Cerebellar cortex (tissue), 1 donor: Measurements from ENCODE around the gene SYNPO2.
"Not testable (repeated sequence)": the region's sequence is repeated elsewhere in the genome, so short reads cannot be mapped to it uniquely, and the experiment has no call there.

Source experiments
- DNase-seq: peaks from one replicate; pipeline ENCODE4 v3.0.0-alpha.2; 2015; ENCODE audit warnings: low spot score

The SYNPO2 gene

DNA sequence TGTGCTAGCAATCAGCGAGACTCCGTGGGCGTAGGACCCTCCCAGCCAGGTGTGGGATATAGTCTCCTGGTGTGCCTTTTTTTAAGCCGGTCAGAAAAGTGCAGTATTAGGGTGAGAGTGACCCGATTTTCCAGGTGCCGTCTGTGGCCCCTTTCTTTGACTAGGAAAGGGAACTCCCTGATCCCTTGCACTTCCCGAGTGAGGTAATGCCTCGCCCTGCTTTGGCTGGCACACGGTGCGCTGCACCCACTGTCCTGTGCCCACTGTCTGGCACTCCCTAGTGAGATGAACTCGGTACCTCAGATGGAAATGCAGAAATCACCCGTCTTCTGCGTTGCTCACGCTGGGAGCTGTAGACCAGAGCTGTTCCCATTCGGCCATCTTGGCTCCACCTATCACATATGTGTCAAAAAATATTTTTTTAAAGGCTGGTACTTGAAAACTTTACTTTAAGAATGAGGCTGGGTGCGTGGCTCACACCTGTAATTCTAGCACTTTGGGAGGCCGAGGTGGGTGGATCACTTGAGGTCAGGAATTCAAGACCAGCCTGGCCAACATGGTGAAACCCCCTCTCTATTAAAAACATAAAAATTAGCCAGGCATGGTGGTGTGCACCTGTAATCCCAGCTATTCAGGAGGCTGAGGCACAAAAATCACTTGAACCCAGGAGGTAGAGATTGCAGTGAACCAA is 179.2 kb downstream of the SYNPO2 start:
- not testable (repeated sequence) for DNase-seq

DNA sequence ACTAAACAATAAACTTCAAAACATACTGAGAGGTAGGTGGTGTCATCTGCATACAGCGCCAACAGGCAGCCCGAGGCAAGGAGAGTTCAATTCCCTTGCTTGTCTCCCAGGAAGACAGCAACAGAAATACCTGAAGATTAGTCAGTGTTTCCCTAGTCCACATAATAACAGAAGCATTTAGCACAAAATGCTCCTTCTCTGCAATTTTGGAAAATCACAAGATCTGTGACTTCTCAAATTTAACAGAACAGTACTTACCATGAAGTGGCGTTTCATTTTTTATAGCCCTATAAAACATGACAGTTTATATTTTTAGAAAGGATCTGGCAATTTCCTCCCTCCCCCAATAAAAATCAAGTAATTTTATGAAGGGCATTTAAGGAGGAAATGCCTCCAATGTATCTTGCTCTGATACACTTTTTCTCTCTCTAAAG is 179.9 kb downstream of the SYNPO2 start:
- DNase-seq = no peak

DNA sequence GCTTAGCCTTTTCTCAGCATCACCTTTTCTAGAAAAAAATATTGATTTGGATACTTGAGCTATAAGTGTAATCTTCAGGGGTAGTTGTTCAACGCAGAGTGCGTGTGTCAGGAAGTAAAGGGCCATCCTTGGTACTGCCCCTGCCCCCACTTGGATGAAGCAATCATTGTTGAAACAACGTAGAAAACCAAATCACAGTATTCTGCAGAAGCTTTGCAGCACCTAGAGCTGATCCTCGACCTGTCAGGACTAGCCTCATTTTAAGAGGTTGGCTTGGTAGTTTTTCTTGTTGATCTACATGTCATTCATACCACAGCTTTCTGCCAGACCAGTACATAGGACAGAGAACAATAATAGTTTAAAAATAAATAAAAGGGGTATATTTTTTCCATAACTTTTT is 181.6 kb downstream of the SYNPO2 start:
- no peak for DNase-seq

DNA sequence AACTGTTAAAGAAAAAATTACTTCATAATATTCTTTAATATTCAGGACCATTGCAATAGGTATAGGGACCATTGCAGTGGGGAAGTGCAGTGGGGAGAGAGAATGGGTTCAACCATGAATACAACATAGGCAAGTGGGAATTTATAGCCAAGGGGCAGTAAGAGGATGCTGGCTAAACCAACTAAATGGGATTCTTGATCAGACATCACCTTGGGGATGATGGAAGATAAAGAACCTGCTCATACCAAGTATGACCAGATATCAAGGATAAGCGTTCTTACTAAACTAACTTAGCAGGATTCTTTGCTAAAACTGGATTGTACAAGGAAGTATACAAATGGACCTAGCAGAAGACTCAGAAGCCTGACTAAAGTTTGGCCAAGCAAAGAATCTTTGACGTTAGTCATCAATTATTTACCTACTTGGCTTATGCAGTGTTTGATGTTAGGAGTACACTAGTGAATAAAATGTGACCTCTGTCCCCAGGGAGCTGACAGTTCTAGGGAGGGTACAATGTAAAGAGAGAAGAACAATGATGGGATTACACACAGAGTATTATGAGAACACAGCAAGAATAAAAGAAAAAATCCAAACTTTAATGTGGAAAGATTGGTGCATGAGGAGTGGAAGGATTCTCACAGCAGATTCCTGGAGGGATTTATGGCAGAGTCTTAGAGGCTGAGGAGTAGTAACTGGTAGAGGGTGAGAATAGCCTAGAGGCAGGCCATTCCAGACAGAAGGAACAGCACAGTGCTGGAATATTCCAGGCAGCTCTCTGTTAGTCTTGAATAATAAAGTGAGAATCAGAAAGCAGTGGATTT is 192.3 kb downstream of the SYNPO2 start:
- DNase-seq = no peak

DNA sequence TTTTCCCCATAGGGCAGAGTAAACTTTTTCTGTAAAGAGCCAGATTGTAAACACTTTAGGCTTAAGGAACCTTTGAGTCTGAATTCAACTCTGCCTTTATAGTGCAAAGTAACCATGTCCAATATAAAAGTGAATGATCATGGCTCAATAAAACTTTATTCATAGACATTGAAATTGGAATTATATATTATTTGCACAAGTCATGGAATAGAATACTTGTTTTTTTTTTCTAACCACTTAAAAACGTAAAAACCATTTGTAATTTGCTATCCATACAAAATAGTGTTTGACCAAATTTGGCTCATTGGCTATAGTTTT is 192.8 kb downstream of the SYNPO2 start:
- no peak for DNase-seq

DNA sequence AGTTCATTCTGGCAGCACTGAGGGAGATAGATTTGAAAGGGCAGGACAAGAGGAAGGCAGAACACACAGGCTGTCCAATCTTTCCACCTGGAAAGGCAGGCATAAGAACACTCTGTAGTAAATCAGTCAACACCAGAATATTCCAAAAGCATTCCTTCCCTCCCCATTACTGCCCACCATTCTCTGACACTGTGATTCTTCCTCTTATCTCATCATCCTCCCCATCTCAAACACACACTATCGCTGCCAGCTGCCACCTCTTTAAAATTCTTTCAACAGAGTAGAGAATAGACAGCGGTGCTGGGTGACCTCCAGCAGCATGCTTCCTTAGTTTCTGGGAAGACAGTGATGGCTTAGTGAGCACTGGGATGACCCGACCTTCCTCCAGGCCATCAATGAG is 193.3 kb downstream of the SYNPO2 start:
- DNase-seq = no peak

DNA sequence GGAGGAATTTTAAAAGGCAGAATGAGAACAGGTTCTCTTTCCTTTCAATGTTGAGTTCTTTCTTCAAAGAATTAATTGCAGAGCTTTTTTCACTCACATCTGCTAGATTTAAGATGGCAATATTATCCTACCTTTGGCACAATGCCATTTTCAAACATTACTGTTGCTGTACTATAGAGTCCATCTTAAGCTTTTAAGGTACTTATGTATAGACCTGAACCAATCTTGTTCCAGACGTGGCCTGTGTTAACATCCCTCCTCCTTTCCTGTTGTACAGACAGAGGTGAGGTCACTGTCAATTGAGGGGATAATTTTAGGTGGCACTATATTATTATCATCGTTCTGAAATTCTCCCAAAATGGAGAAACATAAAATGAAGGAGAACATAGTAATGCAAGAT is 194.0 kb downstream of the SYNPO2 start:
- DNase-seq = no peak

DNA sequence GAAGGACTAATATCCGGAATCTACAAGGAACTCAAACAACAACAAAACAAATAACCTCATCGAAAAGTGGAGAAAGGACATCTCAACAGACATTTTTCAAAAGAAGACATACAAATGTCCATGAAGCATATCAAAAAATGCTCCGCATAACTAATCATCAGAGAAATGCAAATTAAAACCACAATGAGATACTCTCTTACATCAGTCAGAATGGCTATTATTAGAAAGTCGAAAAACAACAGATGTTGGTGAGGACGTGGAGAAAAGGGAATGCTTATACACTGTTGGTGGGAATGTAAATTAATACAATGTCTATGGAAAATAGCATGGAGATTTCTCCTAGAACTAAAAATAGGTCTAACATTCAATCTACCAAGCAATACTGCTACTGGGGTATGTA is 195.9 kb downstream of the SYNPO2 start:
- no peak for DNase-seq

DNA sequence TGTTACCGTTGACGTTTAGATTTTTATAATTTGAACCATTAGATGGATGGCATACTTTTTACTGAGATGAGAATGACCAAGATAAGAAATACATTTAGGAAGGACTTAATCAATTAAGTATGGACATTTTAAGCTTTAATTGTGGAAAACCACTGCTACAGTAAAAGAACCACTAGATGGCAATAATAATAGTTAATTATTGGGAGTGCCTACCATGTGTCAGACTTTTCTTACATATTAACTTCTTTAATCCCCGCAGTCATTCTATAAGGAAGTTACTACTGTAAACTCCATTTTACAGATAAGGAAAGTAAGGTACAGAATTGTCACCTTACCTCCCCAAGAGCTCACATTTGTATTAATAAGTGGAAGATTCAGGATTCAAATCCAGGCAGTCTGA is 198.5 kb downstream of the SYNPO2 start:
- DNase-seq = no peak

DNA sequence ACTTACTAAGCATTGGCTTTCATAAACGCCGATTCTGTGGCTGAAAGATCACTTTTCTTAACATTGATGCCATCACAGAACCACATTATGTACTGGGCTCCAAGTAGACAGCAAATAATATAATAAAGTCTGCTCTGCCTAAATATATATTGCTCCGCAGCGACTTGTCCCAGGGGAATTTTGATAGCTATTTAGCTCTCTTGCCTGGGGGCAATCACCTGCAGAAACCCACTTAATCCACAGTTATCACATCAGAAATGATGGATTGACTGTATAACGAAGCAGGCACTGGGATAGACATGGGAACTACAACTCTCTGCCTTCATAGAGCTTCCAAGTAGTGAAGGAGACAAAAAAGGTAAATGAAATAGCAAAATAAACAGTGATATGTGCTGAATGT is 199.0 kb downstream of the SYNPO2 start:
- no peak for DNase-seq

DNA sequence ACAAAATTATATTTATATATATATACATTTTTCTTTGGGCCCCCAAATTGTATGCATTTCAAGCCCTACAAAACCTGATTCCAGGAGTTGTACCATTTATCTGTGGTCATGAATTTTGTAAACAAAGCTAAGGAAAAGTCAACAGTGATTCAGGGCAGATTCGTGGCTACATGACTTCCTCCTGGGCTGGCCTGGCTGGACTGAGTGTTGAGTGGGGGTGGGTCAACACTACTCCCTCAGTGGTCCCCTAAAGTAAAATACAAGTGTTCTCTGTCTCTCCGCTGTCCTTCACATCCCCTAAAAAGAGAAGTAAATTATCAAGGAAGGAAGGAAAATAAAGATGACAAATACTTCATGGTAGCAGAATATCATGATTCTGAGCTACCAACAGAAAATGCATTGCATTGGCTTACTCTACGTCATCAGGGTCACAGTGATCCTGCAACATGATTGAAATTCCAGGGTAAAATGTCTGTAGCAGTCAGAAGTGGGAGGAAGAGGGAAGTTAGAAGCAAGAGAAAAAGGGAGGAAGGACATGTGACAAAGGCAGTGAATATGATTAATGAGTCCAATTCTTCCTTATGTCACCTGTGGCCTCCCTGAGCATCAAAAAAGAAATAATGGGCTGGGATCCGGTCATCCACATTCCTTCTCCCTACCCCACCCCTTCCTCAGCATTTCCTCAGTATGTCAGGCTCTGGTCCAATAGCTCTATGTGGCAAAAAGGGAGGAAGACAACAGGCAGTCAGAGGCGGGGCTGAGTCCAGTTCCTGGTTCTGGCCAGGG is 204.6 kb downstream of the SYNPO2 start:
- no peak for DNase-seq

DNA sequence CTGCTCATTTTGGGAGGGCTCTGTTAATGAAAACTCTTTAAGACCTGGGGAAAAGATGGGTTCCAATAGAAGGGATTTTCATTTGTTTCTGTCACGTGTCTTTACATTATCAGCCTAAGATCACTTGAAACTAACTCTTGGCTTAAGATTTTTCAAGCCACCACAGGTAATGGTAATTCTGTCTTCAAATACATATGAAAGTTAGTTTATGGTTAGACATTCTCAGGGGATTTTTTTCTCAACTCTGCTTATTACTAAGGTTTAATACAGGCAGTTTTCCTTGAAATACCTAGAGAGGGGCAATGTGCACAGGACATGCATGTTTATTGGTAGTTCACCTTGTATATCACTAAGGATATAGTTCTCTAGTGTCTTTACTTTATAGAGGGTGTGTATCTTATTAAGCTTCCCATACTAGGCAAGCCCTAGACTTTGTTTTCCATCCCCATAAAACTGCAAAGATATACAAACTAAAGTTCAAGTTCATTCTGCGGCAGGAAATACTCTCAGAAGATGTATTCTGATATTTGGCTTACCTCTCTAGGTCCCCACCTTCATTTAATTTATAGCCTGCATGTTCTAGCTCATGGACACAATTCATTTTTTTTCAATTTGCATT is 208.7 kb downstream of the SYNPO2 start:
- DNase-seq = no peak

DNA sequence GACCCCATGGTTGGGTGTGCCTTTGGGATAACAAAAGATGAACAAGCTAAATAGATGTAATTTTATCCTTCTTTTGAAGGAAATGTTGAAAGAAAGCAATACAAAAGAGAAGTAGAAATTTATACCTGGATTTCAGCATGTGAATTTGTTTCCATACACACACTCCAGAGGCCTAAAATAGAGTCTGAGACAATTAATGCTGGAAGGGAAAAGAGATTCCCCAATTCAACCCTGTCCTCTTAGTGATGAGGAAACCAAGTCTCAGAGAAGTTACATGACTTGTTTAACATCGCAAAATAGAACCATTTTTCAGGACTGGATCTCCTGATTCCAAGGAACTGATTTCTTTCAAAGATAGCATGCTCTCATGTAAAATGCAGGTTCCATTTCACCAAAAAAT is 209.7 kb downstream of the SYNPO2 start:
- no peak for DNase-seq

DNA sequence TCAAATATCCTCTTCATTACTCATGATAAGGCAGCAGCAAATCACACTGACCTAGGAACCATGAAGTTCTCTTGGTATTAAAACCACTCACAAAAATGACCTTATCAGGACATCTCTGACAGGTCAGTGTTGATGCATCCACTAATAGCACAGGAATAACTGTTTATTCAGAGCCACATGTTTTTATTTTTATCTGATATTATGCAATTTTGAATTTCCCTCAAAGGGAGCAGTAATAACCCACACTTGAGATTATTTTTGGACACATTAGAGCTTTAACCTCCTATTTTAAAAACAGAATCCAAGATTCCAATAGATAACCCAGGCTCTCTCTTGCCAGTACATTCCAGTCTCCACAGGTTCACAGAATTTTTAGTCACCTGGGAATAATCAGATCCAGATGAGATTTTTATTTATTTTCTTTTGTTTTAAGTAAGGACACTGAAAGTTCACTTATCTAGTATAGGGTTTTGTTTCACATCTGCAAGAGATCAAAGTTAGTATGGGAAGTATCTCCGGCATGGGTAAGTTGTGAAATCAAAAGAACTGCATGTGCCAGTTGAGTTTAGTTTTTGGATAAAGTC is 210.7 kb downstream of the SYNPO2 start:
- DNase-seq = no peak

DNA sequence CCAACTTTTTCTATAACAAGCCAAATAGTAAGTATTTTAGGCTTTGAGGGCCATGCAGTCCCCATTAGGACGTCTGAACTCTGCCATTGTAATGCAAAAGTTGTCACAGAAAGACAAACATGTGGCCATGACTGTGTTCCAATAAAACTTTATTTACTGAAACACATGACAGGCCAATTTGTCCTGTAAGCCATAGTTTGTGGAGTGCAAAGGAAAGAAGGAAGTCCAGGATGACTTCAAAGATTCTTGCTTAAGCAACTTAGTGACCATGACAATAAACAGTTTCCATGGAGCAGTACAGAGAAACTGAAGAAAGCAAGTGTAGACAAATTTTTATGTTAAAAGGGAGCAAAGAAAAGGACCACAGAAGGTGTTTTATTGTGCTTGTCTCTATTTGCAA is 212.0 kb downstream of the SYNPO2 start:
- no peak for DNase-seq

DNA sequence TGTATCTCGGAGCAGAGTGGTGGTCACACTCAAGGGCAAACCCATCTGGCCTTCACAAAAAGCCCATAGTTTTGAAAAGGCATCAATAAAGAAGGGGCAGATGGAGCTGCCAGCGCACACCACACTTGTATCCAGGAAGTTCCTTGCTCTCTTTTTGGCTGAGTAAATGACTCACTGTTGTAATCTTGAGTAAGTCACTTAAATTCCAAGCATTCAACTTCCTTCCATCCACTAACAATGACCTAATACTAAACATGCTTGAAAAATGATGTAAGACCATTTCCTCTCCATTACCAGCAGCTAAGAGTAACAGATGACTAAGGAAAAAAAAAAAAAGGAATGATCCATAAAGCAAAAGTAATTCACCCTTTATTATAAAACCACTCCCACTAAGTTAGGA is 214.6 kb downstream of the SYNPO2 start:
- no peak for DNase-seq

DNA sequence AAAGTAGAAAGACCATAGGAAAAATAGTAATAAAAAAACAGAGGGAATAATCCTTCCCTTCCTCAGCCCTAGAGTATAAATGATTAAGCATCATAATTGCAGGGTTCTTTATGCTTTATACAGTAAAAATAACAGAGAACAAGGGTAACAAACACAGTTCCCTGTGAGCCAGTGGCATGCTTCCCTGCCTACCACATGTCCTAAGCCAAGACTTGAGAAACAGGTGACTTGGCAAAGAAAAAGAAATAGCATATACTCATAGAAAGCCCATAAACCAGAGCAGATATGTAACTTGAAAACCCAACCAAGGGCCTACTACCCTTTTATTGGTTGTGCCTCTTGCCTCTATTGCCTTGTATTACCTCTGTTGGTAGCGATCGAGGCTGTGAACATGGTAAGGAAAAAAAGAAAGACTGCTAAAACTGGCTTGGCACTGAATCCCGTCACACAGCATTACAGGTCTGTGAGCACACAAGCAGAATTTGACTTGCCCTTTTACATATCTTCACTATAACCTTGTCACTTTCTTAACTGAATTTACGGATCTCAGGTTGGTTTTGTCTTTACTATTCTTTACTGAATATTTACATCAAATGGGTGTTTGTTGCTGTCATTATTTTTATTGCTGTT is 216.1 kb downstream of the SYNPO2 start:
- DNase-seq = no peak

DNA sequence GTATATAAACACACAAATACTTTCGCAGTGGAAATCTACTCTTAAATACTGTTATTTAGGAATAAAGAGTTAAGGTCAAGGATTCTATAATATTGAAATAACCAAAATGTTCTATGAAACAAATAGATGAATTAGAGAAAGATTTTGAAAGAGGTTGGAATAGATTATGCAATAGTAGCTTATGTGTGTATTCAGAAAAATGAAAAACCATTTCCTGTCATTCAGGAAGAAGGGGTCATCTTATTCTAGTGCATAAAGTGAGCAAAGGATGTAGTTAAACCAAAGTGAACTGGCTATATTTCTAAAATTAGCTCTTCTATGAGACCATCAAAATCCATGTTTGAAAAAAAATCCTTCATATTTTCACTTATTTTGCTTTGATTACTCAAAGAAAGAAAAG is 217.0 kb downstream of the SYNPO2 start:
- DNase-seq = no peak

DNA sequence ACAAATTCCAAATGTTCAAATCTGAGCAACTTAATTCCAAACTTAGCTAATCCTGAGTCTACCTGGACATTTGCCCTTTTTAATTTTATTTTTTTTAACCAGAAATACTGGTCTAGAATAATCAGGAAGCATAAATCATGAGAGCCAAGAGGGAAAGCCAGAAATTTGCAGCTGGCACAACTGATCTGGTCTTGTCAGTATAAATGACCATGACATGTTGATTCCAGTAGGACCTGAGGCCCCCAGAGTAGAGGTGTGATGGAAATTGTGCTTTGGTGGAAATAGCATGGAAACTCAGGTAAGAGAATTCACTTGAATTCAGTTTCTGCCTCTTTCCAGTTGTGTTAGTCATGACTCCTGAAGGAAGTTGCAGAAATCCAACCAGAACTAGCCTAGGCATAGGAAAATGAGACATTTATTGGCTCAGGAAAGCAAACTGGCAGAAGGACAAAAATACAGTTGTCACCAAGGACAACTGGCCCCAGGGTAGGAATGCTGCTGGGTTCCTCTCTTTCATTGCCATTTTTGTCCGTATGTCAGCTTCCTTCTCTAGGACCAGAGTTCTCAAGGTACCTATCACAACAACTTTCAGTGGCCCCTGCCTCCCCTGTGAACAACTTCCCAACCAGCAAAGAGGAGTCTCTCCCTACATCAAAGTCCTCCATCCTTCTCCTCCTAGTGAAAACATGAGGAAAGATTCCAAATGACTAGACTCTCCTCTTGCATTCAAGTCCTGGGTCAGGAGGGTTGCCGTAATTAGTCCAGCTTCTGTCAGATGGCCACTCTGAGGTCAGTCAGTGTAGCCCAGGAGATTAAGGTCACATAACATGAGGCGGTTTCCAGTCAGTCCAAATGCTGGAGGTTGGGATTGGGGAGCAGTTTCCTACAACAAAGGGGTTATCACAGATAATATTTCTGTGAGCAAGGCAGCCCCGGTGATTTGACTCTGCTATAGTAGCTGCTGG is 217.7 kb downstream of the SYNPO2 start:
- no peak for DNase-seq

DNA sequence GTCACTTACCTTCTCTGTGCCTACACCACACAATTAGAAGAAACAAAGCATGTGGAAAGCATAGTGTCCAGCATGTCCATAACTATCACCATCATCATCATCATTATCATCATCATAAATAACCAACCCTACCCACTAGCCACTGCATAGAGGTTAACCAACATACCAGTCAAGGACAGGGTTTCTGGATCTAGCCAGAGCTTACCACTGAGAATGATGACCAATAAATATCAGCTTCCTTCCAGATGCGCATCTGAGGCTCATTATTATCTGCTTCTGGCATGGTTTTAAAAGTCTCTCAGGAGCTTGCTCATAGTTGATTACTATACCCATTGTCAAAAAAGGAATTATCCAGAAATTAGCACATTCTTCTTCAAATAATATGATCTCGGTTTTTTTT is 221.5 kb downstream of the SYNPO2 start:
- DNase-seq = no peak
